GM12892 (cell line): ENCODE results near the gene DYNC1I1.

Source experiments
- DNase-seq: peaks from one replicate; pipeline ENCODE4 v3.0.0; 2011; ENCODE audit not compliant: insufficient read length
- FAIRE-seq: peaks from 2 replicates; lab custom pipeline; 2011; peaks lifted over from hg19 to GRCh38; lab: Jason Lieb, UNC
- POLR2A ChIP-seq: IDR thresholded peaks from 2 replicates; pipeline ENCODE4 v1.6.1; 2011; ENCODE audit warnings: low read depth, low read length, control low read depth
- POLR2AphosphoS5 ChIP-seq: IDR thresholded peaks from 2 replicates; pipeline ENCODE4 v1.6.1; 2011; ENCODE audit warnings: low read depth, low read length, control low read depth
- TAF1 ChIP-seq: IDR thresholded peaks from 2 replicates; pipeline ENCODE4 v1.6.1; 2011; ENCODE audit warnings: low read depth, mild to moderate bottlenecking, control low read depth, low read length, borderline replicate concordance

Gene DYNC1I1

DNA sequence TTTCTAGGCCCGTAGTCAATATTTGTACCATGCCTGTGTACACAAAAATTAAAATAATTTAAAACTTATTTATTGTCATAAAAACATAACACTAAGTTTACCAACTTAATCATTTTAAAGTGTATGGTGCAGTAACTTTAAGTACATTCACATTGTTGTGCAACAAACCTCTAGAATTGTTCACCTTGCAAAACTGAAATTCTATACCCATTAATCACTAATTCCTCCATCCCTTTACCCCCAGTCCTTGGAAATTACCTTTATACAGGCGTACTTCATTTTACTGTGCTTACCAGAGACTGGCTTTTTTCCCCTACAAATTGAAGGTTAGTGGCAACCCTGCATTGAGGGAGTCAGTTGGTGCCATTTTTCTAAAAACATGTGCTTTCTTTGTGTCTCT lies 6.3 kb upstream of the DYNC1I1 start:
- no peak for DNase-seq
- no peak for TF ChIP-seq TAF1
- no peak for TF ChIP-seq POLR2A
- no peak for TF ChIP-seq POLR2AphosphoS5
- FAIRE-seq = no peak

DNA sequence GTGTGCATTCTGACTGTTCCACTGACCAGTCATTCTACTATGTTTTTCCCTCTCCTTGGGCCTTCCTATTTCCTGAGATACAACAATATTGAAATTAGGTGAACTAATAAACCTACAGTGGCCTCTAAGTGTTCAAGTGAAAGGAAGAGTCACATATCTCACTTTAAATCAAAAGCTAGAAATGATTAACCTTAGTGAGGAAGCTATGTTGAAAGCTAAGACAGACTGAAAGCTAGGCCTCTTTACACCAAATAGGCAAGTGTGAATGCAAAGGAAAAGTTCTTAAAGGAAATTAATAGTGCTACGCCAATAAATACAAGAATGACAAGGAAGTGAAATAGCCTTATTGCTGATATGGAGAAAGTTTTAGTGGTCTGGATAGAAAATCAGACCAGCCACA lies 5.7 kb upstream of the DYNC1I1 start:
- TF ChIP-seq POLR2AphosphoS5 (no peak), TAF1 (no peak), POLR2A (no peak)
- DNase-seq (no peak), FAIRE-seq (no peak)

DNA sequence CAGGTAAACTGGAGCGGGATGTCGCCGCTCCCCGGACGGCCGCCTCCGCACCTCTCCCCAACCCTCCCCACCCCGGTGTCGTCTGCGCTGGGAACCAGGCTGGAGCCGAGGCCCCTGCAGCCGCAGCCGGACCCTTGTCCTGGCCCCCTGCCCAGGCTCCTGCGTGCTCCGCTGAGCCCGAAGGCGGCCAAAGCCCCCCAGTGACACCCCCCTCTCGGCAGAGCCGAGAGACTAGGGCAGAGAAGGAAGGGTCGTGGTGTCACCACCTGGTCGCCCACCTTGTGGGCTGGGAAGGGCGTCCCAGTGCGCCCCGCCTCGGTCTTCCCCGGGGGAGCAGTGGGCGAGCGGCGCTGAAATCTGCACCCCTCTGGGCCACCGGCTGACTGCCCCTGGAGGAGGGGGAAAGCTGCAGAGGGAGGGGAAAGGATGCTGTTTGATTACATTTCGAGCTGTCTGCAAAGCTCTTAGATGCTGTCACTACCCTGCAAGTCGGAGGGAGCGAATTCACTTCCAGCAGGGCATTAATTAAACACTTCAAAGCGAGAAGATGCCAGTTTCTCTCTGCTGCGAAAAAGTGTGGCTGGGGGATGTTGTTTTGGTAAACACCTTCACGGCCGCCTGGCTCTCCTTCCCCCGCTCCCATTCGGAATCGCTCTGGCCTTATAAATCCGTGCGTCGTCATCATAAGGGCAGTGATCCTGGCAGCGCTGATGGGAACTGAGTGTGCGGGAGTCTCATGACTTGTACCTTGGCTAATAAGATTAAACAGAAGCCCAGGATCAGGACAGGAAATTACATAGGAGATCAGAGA lies 622 bp downstream of the DYNC1I1 start:
- no peak for FAIRE-seq
- no peak for DNase-seq
- TF ChIP-seq TAF1 (no peak), POLR2AphosphoS5 (no peak), POLR2A (no peak)

DNA sequence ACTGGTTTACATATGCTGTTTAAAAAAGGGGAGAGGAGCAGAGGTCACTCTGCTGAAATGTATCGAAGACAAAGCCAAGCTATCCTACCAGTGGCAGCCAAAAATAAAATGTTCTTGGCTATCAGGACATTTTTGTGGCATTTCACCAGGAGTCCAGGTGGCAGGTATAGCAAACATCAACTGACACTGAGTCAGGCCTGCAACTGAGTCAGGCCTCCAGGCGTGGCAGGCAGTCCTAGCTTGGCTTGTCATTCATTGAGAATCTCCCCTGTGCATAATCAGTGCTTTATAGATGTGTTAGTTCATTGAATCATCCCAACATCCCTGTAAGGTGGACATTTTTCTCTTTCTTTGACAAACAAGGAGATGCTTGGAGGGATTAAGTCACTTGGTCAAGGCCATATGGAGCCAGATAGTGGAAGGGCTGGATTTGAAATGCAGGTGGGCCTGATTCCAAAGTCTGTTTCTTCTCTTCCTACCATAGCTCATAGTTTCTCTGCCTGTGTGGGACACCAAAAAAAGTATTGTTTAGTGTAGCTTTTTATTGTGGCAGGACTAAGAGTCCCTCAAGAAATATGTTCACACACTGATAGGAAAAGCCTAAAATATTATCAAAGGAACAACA lies 4.3 kb downstream of the DYNC1I1 start:
- TF ChIP-seq TAF1 (no peak), POLR2A (no peak), POLR2AphosphoS5 (no peak)
- DNase-seq = no peak
- no peak for FAIRE-seq

DNA sequence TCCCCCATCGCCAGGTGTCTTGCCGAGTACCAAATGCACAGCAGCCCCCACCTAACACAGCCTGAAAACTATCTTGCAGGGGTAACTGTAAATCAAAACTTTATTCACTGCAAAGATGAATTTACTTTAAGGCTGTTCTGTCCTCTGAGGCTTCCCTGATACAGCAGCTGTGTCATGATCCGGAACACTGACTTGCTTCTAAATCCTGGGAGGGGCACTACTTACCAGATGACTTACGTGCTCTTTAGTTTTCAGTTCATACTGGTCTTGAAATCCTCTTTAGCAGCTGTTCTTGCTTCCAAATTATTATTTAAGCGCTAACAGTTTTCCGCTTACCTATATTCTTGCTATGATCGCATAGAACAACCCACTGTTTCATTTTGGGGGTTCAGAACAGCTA lies 4.9 kb downstream of the DYNC1I1 start:
- FAIRE-seq = no peak
- DNase-seq = no peak
- TF ChIP-seq TAF1 = no peak
- TF ChIP-seq POLR2AphosphoS5 = no peak
- no peak for TF ChIP-seq POLR2A

DNA sequence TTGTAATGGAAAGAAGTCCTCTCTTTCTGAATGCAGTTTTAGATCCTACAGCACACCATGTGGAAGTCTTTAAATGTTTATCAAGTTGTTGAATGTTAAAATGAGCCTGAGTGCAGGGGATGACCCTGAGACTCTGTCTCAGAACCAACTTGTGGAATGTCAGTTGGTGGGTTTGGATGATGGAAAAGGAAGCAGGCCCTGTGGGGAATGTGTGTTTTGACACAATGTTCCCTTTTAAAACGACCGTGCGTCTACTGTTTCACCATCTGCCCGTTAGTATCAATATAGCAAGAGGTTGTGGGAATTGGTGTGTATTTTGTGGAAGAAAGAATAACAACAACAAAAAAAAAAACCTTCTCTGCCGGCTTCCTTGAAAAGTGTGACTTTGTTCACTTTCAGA lies 8.3 kb downstream of the DYNC1I1 start:
- DNase-seq (no peak), FAIRE-seq (no peak)
- TF ChIP-seq TAF1 (no peak), POLR2A (no peak), POLR2AphosphoS5 (no peak)

DNA sequence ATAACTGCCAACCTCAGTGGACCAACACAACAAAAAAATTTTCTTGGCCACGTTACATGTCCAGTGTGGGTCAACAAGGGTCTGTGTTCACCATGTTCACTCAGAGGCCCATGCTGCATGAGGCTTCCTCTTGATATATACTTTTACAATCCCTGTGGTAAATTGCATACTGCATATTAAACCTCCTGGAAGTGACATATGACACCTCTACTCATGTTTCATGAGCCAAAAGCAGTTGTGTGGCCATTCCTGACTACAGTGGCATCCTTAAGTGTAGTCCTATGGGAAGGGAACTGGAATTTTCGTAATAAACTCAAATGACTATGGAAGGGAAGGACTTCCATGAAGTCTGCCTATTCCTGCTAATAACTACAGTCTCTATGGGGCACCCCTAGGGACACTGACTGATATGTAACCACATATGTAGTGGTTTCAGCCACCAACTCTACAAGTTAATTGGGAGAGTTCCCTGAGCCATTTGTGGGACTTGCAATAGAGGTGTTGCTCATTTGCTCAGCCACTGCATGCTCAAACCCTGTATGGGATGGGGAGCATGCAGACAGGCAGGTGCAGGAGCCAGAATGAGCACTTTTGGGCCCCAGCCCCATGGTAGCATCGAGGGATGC lies 9.7 kb downstream of the DYNC1I1 start:
- FAIRE-seq (no peak), DNase-seq (no peak)
- TF ChIP-seq TAF1 (no peak), POLR2AphosphoS5 (no peak), POLR2A (no peak)

DNA sequence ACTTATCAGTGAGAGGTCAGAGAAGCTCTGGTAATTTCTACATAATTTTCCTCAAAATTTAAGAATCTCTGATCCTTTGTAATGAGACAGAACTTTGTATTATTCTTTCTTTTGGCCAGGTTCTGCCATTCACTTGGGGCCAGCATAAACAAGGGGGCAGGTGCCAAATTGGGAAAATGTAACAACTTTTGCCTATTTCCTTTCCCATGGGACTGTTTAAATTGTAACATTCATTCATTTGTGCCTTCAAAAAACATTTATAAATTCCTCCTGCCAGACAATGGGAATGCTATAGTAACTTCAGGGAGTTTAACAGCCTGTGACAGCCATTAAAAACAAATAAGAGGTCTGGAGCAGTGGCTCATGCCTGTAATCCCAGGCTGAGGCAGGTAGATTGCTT lies 12.4 kb downstream of the DYNC1I1 start:
- TF ChIP-seq TAF1 (no peak), POLR2AphosphoS5 (no peak), POLR2A (no peak)
- no peak for DNase-seq
- no peak for FAIRE-seq

DNA sequence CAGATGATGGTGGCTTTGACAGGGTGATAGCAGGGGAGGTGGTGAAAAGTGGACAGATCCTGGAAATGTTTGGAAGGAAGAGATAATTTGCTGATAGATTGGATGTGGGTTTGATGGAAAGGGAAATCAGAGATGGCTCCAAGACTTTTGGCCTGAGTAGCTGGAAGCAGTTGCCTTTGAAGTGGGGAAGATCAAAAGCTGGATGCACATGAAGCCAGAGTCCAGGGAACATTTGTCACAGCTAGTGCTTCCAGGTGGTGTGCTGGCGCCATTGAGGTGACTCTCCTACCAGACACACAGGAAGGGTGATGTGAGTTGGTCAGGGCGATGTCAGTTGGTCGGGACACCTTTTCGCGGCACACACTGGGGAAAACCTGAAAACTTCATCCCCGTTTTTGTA lies 15.9 kb downstream of the DYNC1I1 start:
- FAIRE-seq = no peak
- DNase-seq = no peak
- TF ChIP-seq POLR2AphosphoS5 = no peak
- TF ChIP-seq TAF1 = no peak
- no peak for TF ChIP-seq POLR2A

DNA sequence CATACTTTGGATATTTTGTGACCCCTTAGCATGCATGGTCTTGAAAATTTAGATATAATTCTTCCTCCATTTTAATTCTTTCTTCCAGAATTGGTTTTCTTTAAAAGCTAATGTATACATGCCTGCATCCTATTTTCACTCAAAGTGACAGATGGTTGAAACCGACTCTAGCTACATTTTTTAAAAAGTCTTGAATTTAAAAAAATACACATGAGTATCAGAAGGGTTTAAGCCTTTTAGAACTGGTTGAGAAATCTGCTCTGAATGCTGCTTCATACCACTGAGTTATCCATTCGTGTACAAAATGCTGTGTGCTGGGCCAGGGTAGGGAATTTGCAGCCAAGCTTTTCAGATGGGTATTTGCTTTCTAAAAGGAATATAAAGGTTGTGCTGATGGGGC lies 16.5 kb downstream of the DYNC1I1 start:
- DNase-seq = no peak
- FAIRE-seq = no peak
- no peak for TF ChIP-seq TAF1
- no peak for TF ChIP-seq POLR2AphosphoS5
- no peak for TF ChIP-seq POLR2A

DNA sequence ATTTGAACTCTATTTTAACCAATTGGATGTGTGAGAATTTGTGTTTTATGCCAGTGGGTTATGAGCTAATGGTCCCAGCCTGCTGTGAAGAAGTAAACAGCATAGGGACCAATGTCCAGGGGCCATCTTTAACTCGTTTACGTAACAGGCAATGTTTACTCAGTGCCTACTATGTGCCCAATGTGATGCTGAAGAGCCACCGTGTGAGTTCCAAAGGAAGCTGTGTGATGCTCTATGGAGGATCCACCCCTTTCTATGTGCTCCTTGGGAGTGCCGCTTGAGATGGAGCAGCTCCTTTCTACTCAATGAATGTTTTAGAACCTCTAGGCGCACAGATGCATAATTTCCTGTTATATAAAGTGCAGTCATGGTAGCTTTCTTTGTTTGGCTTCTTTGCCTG lies 21.3 kb downstream of the DYNC1I1 start:
- TF ChIP-seq POLR2AphosphoS5 = no peak
- no peak for TF ChIP-seq TAF1
- no peak for TF ChIP-seq POLR2A
- FAIRE-seq = no peak

More for the DNA sequence above, 21.3 kb downstream of the DYNC1I1 start:
- no peak for DNase-seq
